ENCODE measurements around the gene TGFBR2.

The TGFBR2 gene

DNA sequence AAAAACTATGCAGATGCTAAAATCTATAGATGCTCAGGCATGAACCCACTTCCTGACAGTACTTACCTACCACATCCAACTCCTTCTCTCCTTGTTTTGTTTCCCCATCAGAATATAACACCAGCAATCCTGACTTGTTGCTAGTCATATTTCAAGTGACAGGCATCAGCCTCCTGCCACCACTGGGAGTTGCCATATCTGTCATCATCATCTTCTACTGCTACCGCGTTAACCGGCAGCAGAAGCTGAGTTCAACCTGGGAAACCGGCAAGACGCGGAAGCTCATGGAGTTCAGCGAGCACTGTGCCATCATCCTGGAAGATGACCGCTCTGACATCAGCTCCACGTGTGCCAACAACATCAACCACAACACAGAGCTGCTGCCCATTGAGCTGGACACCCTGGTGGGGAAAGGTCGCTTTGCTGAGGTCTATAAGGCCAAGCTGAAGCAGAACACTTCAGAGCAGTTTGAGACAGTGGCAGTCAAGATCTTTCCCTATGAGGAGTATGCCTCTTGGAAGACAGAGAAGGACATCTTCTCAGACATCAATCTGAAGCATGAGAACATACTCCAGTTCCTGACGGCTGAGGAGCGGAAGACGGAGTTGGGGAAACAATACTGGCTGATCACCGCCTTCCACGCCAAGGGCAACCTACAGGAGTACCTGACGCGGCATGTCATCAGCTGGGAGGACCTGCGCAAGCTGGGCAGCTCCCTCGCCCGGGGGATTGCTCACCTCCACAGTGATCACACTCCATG, 65.3 kb downstream of the TGFBR2 start:
- no peak for DNase-seq (ENCODE audit: low read depth in 2 of 3, low spot score in 1 of 3)

GRCh38 chr3:30672287-30672735, 65.9 kb downstream of the TGFBR2 start:
- DNase-seq (ENCODE audit: low read depth in 2 of 3, low spot score in 1 of 3) = no peak

GRCh38 chr3:30672959-30673358, 66.6 kb downstream of the TGFBR2 start:
- no peak for DNase-seq (ENCODE audit: low read depth in 2 of 3, low spot score in 1 of 3)

GRCh38 chr3:30673425-30674341, 67.3 kb downstream of the TGFBR2 start:
- no peak for DNase-seq (ENCODE audit: low read depth in 2 of 3, low spot score in 1 of 3)

- DNase-seq (ENCODE audit: low read depth in 2 of 3, low spot score in 1 of 3) = no peak
Observed at GRCh38 chr3:30675006-30675405, 68.6 kb downstream of the TGFBR2 start.

GRCh38 chr3:30675774-30676173, 69.4 kb downstream of the TGFBR2 start:
- DNase-seq (ENCODE audit: low read depth in 2 of 3, low spot score in 1 of 3) = no peak

- no peak for DNase-seq (ENCODE audit: low read depth in 2 of 3, low spot score in 1 of 3)
Observed at GRCh38 chr3:30676424-30677346, 70.3 kb downstream of the TGFBR2 start.

DNA sequence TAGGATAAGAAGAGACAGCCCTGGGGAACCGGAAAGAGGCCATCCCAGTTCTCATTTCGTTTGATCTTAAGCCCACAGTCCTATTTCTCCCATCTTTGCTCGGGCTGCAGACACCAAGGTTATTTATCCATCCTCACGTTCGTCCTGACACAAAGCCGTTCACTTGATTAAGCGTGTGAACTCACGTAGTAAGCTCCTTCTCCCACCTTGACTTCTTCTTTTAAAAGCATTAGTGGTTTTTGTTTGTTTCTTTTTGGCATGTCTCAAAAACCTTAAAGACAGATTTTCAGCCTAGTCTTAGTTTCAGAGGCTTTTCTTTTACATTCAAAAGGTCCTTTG, 70.9 kb downstream of the TGFBR2 start:
- DNase-seq (ENCODE audit: low read depth in 2 of 3, low spot score in 1 of 3) = no peak

DNA sequence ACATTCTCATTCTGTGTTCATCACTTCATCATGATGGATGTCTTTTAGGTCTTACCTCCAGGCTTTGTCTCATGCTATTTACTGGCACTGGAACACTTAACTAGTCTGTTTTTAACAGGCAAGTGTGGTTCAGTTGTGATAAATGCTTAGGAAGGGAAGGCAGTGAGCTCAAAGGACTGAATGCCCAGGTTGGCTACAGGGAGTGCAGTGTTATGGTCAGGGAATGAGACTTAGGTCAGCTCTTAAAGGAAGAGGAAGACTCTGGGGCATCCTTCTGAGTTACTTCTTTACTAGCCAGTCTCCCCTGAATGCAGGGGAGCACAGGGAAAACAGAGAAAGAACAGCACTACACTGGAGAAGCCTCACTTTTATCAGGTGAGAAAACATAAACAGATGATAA, 72.6 kb downstream of the TGFBR2 start:
- DNase-seq (ENCODE audit: low read depth in 2 of 3, low spot score in 1 of 3) = no peak

GRCh38 chr3:30680789-30681648, 74.6 kb downstream of the TGFBR2 start:
- DNase-seq (ENCODE audit: low read depth in 2 of 3, low spot score in 1 of 3) = no peak

GRCh38 chr3:30681649-30682211, 75.3 kb downstream of the TGFBR2 start:
- no peak for DNase-seq (ENCODE audit: low read depth in 2 of 3, low spot score in 1 of 3)

DNA sequence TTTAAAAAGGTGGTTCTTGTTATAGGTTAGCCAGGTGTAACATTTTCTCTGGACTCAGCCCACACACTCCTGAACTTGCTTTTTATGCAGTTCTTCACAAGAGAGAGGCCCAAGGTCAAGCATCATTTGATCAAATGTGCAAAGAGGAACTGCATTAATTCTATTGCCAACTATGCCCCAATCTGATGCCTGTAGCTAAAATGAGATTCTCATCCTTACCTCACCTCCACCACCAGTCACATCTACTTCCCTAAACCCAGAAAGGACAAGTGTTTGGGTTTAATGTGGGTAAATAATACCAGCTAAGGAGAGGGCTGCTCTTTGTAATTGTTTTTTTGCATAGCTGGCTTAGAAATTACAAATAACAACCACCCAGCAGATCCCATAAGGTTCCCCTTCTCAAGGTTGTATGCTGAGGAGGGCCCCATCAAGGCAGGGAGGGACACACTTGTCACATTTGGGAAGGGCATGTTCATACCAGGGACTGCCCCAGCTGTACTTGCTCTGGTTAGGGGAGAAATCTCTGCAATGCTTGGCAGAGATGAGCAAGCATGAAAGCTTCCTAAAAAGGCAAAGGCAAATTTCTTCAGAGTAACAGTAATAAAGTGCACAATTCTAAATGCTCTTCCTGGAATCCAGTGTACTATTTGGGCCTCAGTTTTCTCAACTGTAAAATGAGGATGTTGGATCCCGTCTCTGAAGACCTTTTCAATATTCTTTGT, 76.2 kb downstream of the TGFBR2 start:
- DNase-seq (ENCODE audit: low read depth in 2 of 3, low spot score in 1 of 3) = peak in 1 of 3 donors; percentile 21

GRCh38 chr3:30683769-30684168, 77.4 kb downstream of the TGFBR2 start:
- no peak for DNase-seq (ENCODE audit: low read depth in 2 of 3, low spot score in 1 of 3)

DNA sequence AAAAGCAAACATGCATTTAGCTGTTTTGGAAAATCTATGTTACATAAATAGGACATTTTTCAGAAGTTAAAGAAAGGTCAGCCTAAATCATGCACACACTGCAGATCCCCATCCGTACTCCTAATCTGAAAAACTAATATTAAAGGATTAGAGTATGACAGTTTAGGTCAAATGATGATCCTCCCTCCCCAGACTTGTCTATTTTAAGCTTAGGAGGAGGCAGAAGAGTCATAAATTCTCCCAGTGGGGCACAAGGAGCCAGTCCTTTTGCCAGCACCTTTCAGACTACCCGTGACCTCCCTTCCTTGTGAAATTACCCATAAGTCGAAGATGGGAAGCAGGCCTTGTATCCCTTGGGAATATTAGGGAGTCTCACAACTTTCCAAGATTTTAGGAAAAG, 78.0 kb downstream of the TGFBR2 start:
- no peak for DNase-seq (ENCODE audit: low read depth in 2 of 3, low spot score in 1 of 3)

DNA sequence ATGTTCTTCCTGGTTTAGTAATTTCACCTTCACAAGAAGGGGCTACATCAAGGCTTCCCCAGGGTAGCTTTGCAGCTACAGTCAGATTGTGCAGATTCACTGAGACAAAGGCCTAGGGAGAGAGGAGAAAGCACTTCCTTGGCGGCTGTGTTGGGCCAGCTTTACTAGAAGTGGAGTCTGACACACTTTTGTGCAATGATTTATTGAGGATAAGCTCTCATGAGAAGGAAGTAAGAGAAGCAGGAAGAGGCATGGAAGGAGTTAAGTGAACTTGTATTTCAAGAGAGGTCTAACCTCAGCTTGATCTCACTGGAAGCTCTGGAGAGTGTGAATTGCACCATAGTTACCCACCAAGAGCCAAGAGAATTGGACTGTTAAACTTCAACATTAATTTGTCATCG, 78.9 kb downstream of the TGFBR2 start:
- no peak for DNase-seq (ENCODE audit: low read depth in 2 of 3, low spot score in 1 of 3)

- no peak for DNase-seq (ENCODE audit: low read depth in 2 of 3, low spot score in 1 of 3)
Observed at GRCh38 chr3:30686176-30686575, 79.8 kb downstream of the TGFBR2 start.

DNA sequence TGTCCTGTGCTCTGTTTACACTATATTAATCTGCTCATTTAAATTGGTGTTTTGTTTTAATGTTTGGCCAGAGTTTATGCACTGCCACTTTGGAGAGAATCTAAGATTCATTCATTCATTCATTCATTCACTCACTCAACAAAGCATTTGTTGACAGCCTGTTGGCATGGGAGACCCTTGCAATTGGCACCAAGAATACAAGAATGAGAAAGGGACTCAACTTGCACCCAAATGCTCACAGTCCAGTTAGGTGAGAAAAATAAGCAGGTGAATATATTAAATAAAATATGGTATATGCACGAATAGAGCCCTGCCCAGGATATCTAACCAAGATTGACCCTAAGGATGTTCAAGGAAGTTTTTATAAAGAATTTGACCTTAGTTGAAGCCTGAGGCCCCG, 80.4 kb downstream of the TGFBR2 start:
- no peak for DNase-seq (ENCODE audit: low read depth in 2 of 3, low spot score in 1 of 3)

DNA sequence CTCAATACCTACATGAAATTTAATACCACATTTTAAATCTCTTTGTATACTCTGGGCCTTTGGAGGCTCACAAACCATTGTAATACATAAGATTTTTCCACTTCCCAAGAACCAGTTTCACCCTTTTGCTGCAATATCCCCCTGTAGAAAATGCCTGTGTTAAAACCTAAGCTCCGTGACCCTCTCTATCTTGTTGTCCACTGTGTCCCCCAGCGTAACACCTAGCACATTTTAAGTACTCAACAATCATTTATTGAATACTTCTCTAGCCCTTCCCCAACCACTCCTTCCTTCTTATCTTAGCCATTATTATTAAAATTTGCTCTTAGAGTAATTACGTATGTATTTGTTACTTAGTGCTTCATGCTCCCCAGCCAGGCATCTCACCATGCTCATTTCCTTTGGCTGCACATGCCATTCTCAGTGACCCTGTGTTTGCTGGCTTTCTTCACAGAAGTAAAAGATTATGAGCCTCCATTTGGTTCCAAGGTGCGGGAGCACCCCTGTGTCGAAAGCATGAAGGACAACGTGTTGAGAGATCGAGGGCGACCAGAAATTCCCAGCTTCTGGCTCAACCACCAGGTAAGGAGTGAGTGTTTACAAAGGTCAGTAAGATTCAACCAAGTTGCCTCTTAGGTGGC, 81.6 kb downstream of the TGFBR2 start:
- no peak for DNase-seq (ENCODE audit: low read depth in 2 of 3, low spot score in 1 of 3)
